CD14-positive monocyte (primary cell): ENCODE results near the gene PRRG4. TPM values are rescaled to one million over a fixed set of nuclear protein-coding genes. Genes with fewer than 3 reads are reported as not detected.

ENCODE experiments used
- DNase-seq, 3 donors: peaks; one replicate each; pipeline ENCODE4 v3.0.0-alpha.2; 2011 to 2022
- H2AFZ ChIP-seq: 2 replicates; pipeline ENCODE4 v1.6.0; 2012; ENCODE audit warnings: mild to moderate bottlenecking, low read depth, low read length, inconsistent platforms; ENCODE audit not compliant: insufficient read depth, poor library complexity, severe bottlenecking
- H3K27ac ChIP-seq, 2 donors: 1 replicate in 1 of 2; 2 replicates in 1 of 2; pipeline ENCODE4 v1.5.1; 2012 to 2013; ENCODE audit warnings: low read length in 2 of 2, control low read depth in 1 of 2, inconsistent platforms in 1 of 2, low read depth in 1 of 2, mild to moderate bottlenecking in 1 of 2
- H3K27me3 ChIP-seq, 2 donors: one replicate each; pipeline versions ENCODE4 v1.6.0 to v1.6.1; 2011 to 2013; ENCODE audit warnings: low read length in 2 of 2; ENCODE audit not compliant: control insufficient read depth in 2 of 2, insufficient read depth in 2 of 2
- H3K36me3 ChIP-seq, 2 donors: replicated peaks in 1 of 2; 1 replicate in 1 of 2; 2 replicates in 1 of 2; pipeline versions ENCODE4 v1.5.1 to v1.6.1; 2012 to 2013; ENCODE audit warnings: low read length in 2 of 2, control low read depth in 1 of 2, inconsistent platforms in 1 of 2, mild to moderate bottlenecking in 1 of 2; ENCODE audit not compliant: insufficient read depth in 2 of 2, control insufficient read depth in 1 of 2
- H3K4me1 ChIP-seq, 2 donors: 1 replicate in 1 of 2; 2 replicates in 1 of 2; pipeline versions ENCODE4 v1.5.1 to v1.6.1; 2012 to 2013; ENCODE audit warnings: low read length in 2 of 2, control low read depth in 1 of 2, inconsistent platforms in 1 of 2, mild to moderate bottlenecking in 1 of 2, moderate library complexity in 1 of 2; ENCODE audit not compliant: insufficient read depth in 2 of 2, control insufficient read depth in 1 of 2
- H3K4me2 ChIP-seq: replicated peaks from 2 replicates; pipeline ENCODE3; 2012; ENCODE audit warnings: low read length, moderate library complexity, mild to moderate bottlenecking; ENCODE audit not compliant: poor library complexity, severe bottlenecking; ENCODE audit errors: extremely low read depth
- H3K4me3 ChIP-seq, 3 experiments: fragments of 200-600 bp in 1 of 3; sonication (generic) in 1 of 3; replicated peaks in 1 of 3; 1 replicate in 2 of 3; 2 replicates in 1 of 3; pipeline ENCODE4 v1.5.1; 2011 to 2013; ENCODE audit warnings: low read length in 3 of 3, mild to moderate bottlenecking in 3 of 3, control low read depth in 2 of 3, low read depth in 2 of 3, inconsistent platforms in 1 of 3, moderate library complexity in 1 of 3
- H3K79me2 ChIP-seq: 2 replicates; pipeline ENCODE4 v1.6.0; 2012; ENCODE audit warnings: mild to moderate bottlenecking, control low read depth, inconsistent platforms, low read length, moderate library complexity; ENCODE audit not compliant: insufficient read depth
- H3K9ac ChIP-seq: 2 replicates; pipeline ENCODE4 v1.6.0; 2017; ENCODE audit warnings: low read length, mild to moderate bottlenecking; ENCODE audit not compliant: insufficient read depth, poor library complexity, severe bottlenecking
- H3K9me3 ChIP-seq, 2 donors: replicated peaks in 1 of 2; 1 replicate in 1 of 2; 2 replicates in 1 of 2; pipeline versions ENCODE4 v1.5.1 to v1.6.1; 2012 to 2013; ENCODE audit warnings: low read length in 2 of 2, control low read depth in 1 of 2; ENCODE audit not compliant: control insufficient read depth in 1 of 2, insufficient read depth in 1 of 2
- H4K20me1 ChIP-seq: 2 replicates; pipeline ENCODE4 v1.6.0; 2012; ENCODE audit warnings: mild to moderate bottlenecking, low read length, control low read depth, moderate library complexity; ENCODE audit not compliant: insufficient read depth
- H3K27ac Mint-ChIP-seq, 7 donors: one replicate each; pipeline ENCODE4 v1.8.0; 2020; ENCODE audit warnings: mild to moderate bottlenecking in 7 of 7, mixed read lengths in 7 of 7, moderate library complexity in 6 of 7, inconsistent platforms in 2 of 7
- H3K27me3 Mint-ChIP-seq, 3 donors: one replicate each; pipeline ENCODE4 v1.8.0; 2021 to 2022; ENCODE audit warnings: low read depth in 3 of 3, mild to moderate bottlenecking in 3 of 3, mixed read lengths in 3 of 3, moderate library complexity in 3 of 3, inconsistent platforms in 1 of 3
- H3K36me3 Mint-ChIP-seq, 2 donors: one replicate each; pipeline ENCODE4 v1.8.0; 2020; ENCODE audit warnings: mixed read lengths in 2 of 2, inconsistent platforms in 1 of 2, mild to moderate bottlenecking in 1 of 2
- H3K4me1 Mint-ChIP-seq: one replicate; pipeline ENCODE4 v1.8.0; 2020; ENCODE audit warnings: mild to moderate bottlenecking, mixed read lengths
- H3K4me3 Mint-ChIP-seq, 2 donors: one replicate each; pipeline ENCODE4 v1.8.0; 2020; ENCODE audit warnings: mild to moderate bottlenecking in 2 of 2, mixed read lengths in 2 of 2, moderate library complexity in 1 of 2
- H3K9me3 Mint-ChIP-seq, 7 donors: one replicate each; pipeline ENCODE4 v1.8.0; 2020 to 2022; ENCODE audit warnings: mixed read lengths in 7 of 7, mild to moderate bottlenecking in 6 of 7, moderate library complexity in 6 of 7, inconsistent platforms in 2 of 7
- WGBS: methylation state at CpG from one replicate; pipeline ENCODE4 v1.1.5; 2013; ENCODE audit warnings: missing lambda C conversion rate; ENCODE audit not compliant: insufficient coverage; 5-methylcytosine and 5-hydroxymethylcytosine counted together
- intact Hi-C, 2 donors: fragments of 100-400 bp; cut with micrococcal nuclease; formaldehyde crosslinking; loops; one replicate each; pipeline versions ENCODE4 v1.15.0 to v1.15.1; 2023
- polyA plus RNA-seq, 3 donors: library from polyadenylated mRNA; depleted of rRNA in 1 of 3; unstranded in 2 of 3; stranded (reverse) in 1 of 3; fragments of 300-500 nt in 2 of 3; fragments of >200 nt in 1 of 3; fragmentation: Illumina TruSeq in 2 of 3; gene quantifications; 1 replicate in 2 of 3; 2 replicates in 1 of 3; pipeline ENCODE4 v1.2.3, GENCODE V29; 2012 to 2021
- TF ChIP-seq, protein P1 (sequence below): fragments of 200-600 bp; IDR thresholded peaks from one replicate; pipeline ENCODE4 v1.8.0; 2022; ENCODE audit warnings: antibody characterized with exemption, mild to moderate bottlenecking

The PRRG4 gene
- polyA plus RNA-seq, 3 donors, result 3.5 to 9.9 (median 8.7) TPM

- H2AFZ ChIP-seq, result no peak overlapping the region
- H3K4me1 ChIP-seq, result no peaks in the 10 kb centered on the region
- TF ChIP-seq, protein P1, sequence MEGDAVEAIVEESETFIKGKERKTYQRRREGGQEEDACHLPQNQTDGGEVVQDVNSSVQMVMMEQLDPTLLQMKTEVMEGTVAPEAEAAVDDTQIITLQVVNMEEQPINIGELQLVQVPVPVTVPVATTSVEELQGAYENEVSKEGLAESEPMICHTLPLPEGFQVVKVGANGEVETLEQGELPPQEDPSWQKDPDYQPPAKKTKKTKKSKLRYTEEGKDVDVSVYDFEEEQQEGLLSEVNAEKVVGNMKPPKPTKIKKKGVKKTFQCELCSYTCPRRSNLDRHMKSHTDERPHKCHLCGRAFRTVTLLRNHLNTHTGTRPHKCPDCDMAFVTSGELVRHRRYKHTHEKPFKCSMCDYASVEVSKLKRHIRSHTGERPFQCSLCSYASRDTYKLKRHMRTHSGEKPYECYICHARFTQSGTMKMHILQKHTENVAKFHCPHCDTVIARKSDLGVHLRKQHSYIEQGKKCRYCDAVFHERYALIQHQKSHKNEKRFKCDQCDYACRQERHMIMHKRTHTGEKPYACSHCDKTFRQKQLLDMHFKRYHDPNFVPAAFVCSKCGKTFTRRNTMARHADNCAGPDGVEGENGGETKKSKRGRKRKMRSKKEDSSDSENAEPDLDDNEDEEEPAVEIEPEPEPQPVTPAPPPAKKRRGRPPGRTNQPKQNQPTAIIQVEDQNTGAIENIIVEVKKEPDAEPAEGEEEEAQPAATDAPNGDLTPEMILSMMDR, result no peak
- no peak overlapping the region for H3K9ac ChIP-seq
- peaks cover 0 to 1% (median 0%) of the 10 kb centered on the region in 3 donors for H3K27me3 Mint-ChIP-seq
- no peaks in the 10 kb centered on the region for H3K27me3 ChIP-seq
- no peak overlapping the region for H3K27ac Mint-ChIP-seq
- intact Hi-C loops, result no loop called here
- H3K4me2 ChIP-seq, result no peak overlapping the region
- no peaks in the 10 kb centered on the region for H3K4me1 Mint-ChIP-seq
- no peaks in the 10 kb centered on the region for H3K36me3 ChIP-seq
- H3K4me3 Mint-ChIP-seq, result no peak overlapping the region
- H3K9me3 Mint-ChIP-seq, result no peaks in the 10 kb centered on the region
- no peaks in the 10 kb centered on the region for H3K9me3 ChIP-seq
- H3K4me3 ChIP-seq, result no peak overlapping the region
- no peak for DNase-seq
- no peaks in the 10 kb centered on the region for H3K79me2 ChIP-seq
- no peak overlapping the region for H3K27ac ChIP-seq
- H4K20me1 ChIP-seq, result no peaks in the 10 kb centered on the region
- H3K36me3 Mint-ChIP-seq, result peaks cover 0 to under 1% of the 10 kb centered on the region in 2 donors
Observed at GRCh38 chr11:32786811-32787210, 42.9 kb upstream of the PRRG4 start.

GRCh38 chr11:32790916-32791315 lies 38.8 kb upstream of the PRRG4 start:
- intact Hi-C loops, result loop anchor here in 1 of 2 donors (5.0 kb wide), 1 partner anchor 414 kb away; no protein-coding TSS in a partner anchor
- H3K4me1 Mint-ChIP-seq, result peaks cover 4% of the 10 kb centered on the region

More at GRCh38 chr11:32790916-32791315, 38.8 kb upstream of the PRRG4 start:
- Mint-ChIP-seq H3K9me3 (no peaks in the 10 kb centered on the region), H3K36me3 (peaks cover 3 to 6% of the 10 kb centered on the region in 2 donors), H3K27me3 (peaks cover 0 to 2% (median 0%) of the 10 kb centered on the region in 3 donors), H3K4me3 (no peak overlapping the region), H3K27ac (no peak overlapping the region)
- H3K9me3 ChIP-seq, result no peaks in the 10 kb centered on the region
- H3K4me3 ChIP-seq, result no peak overlapping the region
- no peaks in the 10 kb centered on the region for H3K27me3 ChIP-seq
- no peaks in the 10 kb centered on the region for H4K20me1 ChIP-seq
- TF ChIP-seq, protein P1, result no peak
- H2AFZ ChIP-seq, result no peak overlapping the region
- H3K36me3 ChIP-seq, result no peaks in the 10 kb centered on the region
- H3K4me2 ChIP-seq, result no peak overlapping the region
- H3K4me1 ChIP-seq, result peaks cover 7 to 8% of the 10 kb centered on the region in 2 donors
- DNase-seq, result no peak
- no peak overlapping the region for H3K9ac ChIP-seq
- WGBS, result no CpG with 5 or more reads among the region's 1 CpG
- H3K27ac ChIP-seq, result no peak overlapping the region
- H3K79me2 ChIP-seq, result no peaks in the 10 kb centered on the region
